DND-41 (cell line): ENCODE measurements around the gene DDRGK1.

Experiments used
- ATAC-seq: fragments of 200-7000 bp; cut with Tn5 transposase; 3 replicates; pipeline ENCODE4 v1.9.1; 2021; ENCODE audit warnings: low read depth; ENCODE audit not compliant: insufficient read depth
- DNase-seq: peaks from one replicate; pipeline ENCODE4 v3.0.0-alpha.2; 2020
- H2AFZ ChIP-seq: 2 replicates; pipeline ENCODE4 v1.6.0; 2012; ENCODE audit warnings: low read depth, low read length
- H3K27ac ChIP-seq: 2 replicates; pipeline ENCODE4 v1.5.1; 2012; ENCODE audit warnings: low read length, inconsistent platforms
- H3K27me3 ChIP-seq: fragments of 200-600 bp; sonication (generic); 2 replicates; pipeline ENCODE4 v1.6.0; 2012; ENCODE audit warnings: low read length, mild to moderate bottlenecking, inconsistent platforms; ENCODE audit not compliant: insufficient read depth, poor library complexity
- H3K36me3 ChIP-seq: 2 replicates; pipeline ENCODE4 v1.5.1; 2012; ENCODE audit warnings: low read length, inconsistent platforms; ENCODE audit not compliant: insufficient read depth
- H3K4me1 ChIP-seq: 2 replicates; pipeline ENCODE4 v1.5.1; 2012; ENCODE audit warnings: mild to moderate bottlenecking, low read length; ENCODE audit not compliant: insufficient read depth
- H3K4me2 ChIP-seq: 2 replicates; pipeline ENCODE4 v1.6.0; 2012; ENCODE audit warnings: mild to moderate bottlenecking, moderate library complexity, low read length, inconsistent platforms; ENCODE audit not compliant: insufficient read depth
- H3K4me3 ChIP-seq, 2 experiments: fragments of 200-600 bp in 1 of 2; shearing (Covaris generic) in 1 of 2; 2 replicates each; pipeline ENCODE4 v1.5.1; 2012 to 2016; ENCODE audit warnings: inconsistent platforms in 2 of 2, low read length in 2 of 2, mild to moderate bottlenecking in 2 of 2, low read depth in 1 of 2, moderate library complexity in 1 of 2
- H3K79me2 ChIP-seq: 2 replicates; pipeline ENCODE4 v1.6.0; 2012; ENCODE audit warnings: low read length, inconsistent platforms; ENCODE audit not compliant: insufficient read depth
- H3K9ac ChIP-seq: 2 replicates; pipeline ENCODE4 v1.6.0; 2012; ENCODE audit warnings: low read depth, mild to moderate bottlenecking, inconsistent platforms, low read length, moderate library complexity
- H3K9me3 ChIP-seq: 2 replicates; pipeline ENCODE4 v1.5.1; 2012; ENCODE audit warnings: low read length, moderate library complexity, mild to moderate bottlenecking, inconsistent platforms; ENCODE audit not compliant: insufficient read depth, severe bottlenecking
- H4K20me1 ChIP-seq: 2 replicates; pipeline ENCODE4 v1.6.0; 2012; ENCODE audit warnings: low read length; ENCODE audit not compliant: insufficient read depth
- EZH2 ChIP-seq: IDR thresholded peaks from 3 replicates; pipeline ENCODE4 v1.6.1; 2012; ENCODE audit warnings: borderline replicate concordance, low read depth, mild to moderate bottlenecking, moderate library complexity, low read length, inconsistent platforms; ENCODE audit not compliant: severe bottlenecking
- TF ChIP-seq, protein P1 (sequence below): IDR thresholded peaks from 2 replicates; pipeline ENCODE4 v1.5.1; 2012; ENCODE audit warnings: borderline replicate concordance, low read length, moderate library complexity, mild to moderate bottlenecking; ENCODE audit not compliant: poor library complexity, severe bottlenecking; ENCODE audit errors: extremely low read depth

Gene DDRGK1

DNA sequence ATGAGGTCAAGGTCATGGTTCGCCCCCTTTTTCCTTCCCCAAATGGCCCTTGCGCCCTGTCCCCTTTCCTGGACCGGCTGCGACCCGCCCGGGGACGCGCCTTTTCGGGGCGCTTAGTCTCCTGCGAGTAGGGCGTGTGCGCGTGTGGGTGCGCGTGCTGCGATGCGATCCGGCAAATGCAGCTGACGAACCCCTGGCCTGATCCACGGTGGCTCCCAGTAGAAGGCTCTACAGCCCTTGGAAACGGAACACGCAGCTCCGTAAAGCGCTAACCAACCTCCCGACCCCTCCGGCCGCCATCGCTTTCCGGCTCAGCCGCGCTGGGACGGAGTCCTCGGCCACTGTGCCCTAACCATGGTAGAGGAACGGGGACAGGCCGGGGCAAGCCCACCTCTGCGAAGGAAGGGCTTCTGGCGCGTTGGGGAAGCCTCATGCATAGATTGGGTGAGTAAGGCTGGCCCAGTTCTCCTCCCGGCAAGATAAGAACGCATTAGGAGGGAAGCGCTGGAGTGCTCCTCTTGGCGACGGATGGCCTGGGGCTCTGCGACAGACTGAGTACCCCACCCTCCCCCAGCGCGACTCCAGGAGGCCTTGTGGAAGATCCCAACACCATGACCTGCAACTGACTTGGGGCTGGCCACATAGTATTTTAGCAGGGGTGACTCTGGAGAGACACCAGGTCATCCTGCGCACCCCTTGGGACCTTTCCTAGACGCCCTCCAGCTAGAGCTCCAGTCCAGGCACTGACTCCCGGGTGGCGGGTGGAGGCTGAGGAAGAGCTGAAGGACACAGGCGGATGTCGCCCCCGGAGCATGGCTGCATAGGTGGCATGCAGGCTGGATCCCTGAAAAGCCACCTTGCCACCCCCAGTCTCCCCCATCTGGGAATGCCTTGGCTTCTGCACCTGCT lies 35.6 kb upstream of the DDRGK1 start:
- peaks cover 10% of the 10 kb centered on the region; the same call in 1 of the 2 replicates for H4K20me1 ChIP-seq

GRCh38 chr20:3239026-3239866 lies 34.8 kb upstream of the DDRGK1 start, which contains the start of gene SLC4A11:
Gene SLC4A11, minus strand, starts transcription at chr20:3239190. Its CDS starts 53 bp downstream, at chr20:3239137.
- no peak for DNase-seq
- no peak within 1 kb of the TSS for H3K4me2 ChIP-seq
- no peaks in the 10 kb centered on the region for H3K9me3 ChIP-seq
- peak; percentile 43; the same call in 1 of the 3 replicates for ATAC-seq
- no peaks in the 10 kb centered on the region for H3K36me3 ChIP-seq
- H3K27me3 ChIP-seq: peaks cover 18% of the 10 kb centered on the region
- H3K9ac ChIP-seq: no peak within 1 kb of the TSS
- TF ChIP-seq, protein P1, sequence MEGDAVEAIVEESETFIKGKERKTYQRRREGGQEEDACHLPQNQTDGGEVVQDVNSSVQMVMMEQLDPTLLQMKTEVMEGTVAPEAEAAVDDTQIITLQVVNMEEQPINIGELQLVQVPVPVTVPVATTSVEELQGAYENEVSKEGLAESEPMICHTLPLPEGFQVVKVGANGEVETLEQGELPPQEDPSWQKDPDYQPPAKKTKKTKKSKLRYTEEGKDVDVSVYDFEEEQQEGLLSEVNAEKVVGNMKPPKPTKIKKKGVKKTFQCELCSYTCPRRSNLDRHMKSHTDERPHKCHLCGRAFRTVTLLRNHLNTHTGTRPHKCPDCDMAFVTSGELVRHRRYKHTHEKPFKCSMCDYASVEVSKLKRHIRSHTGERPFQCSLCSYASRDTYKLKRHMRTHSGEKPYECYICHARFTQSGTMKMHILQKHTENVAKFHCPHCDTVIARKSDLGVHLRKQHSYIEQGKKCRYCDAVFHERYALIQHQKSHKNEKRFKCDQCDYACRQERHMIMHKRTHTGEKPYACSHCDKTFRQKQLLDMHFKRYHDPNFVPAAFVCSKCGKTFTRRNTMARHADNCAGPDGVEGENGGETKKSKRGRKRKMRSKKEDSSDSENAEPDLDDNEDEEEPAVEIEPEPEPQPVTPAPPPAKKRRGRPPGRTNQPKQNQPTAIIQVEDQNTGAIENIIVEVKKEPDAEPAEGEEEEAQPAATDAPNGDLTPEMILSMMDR: no peak
- no peak for TF ChIP-seq EZH2
- H3K27ac ChIP-seq: no peak within 1 kb of the TSS
- no peaks in the 10 kb centered on the region for H3K4me1 ChIP-seq
- peaks cover 8% of the 10 kb centered on the region; the same call in 1 of the 2 replicates for H4K20me1 ChIP-seq
- no peak within 1 kb of the TSS for H2AFZ ChIP-seq
- no peak within 1 kb of the TSS for H3K4me3 ChIP-seq
- no peaks in the 10 kb centered on the region for H3K79me2 ChIP-seq

More for the DNA sequence above, 35.6 kb upstream of the DDRGK1 start:
- Histone ChIP-seq H3K9me3 (no peaks in the 10 kb centered on the region), H3K4me3 (no peak overlapping the region), H3K9ac (no peak overlapping the region), H2AFZ (no peak overlapping the region), H3K4me2 (no peak overlapping the region), H3K79me2 (no peaks in the 10 kb centered on the region), H3K27me3 (peaks cover 18% of the 10 kb centered on the region), H3K36me3 (no peaks in the 10 kb centered on the region), H3K27ac (no peak overlapping the region), H3K4me1 (no peaks in the 10 kb centered on the region)
- no peak for DNase-seq
- no peak for ATAC-seq
- TF ChIP-seq EZH2: no peak
- TF ChIP-seq, protein P1: no peak

DNA sequence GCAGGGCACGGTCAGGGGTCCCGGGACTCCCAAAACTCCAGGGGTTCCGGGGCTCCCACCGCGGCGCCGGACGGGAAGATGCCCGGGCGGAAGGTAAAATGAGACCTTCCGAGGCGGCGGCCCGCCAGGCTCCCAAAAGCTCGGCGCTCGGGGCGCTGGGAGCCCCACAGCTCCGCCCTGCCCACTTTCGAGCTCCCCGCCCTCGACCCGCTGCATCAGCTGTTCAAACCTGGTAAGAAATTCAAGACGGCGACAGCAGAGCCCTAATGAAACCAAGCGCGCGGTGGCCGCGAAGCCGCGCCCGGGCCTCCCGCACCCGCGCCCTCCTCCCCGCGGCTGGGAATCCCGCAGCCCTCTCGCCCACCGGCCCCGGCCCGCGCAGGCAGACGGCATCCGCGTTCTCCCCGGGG lies 34.1 kb upstream of the DDRGK1 start:
- Histone ChIP-seq H3K4me1 (no peaks in the 10 kb centered on the region), H3K4me2 (no peak overlapping the region), H2AFZ (no peak overlapping the region), H4K20me1 (peaks cover 8% of the 10 kb centered on the region; the same call in 1 of the 2 replicates), H3K27ac (no peak overlapping the region), H3K27me3 (peaks cover 18% of the 10 kb centered on the region), H3K79me2 (no peaks in the 10 kb centered on the region), H3K9ac (no peak overlapping the region), H3K36me3 (no peaks in the 10 kb centered on the region), H3K9me3 (no peaks in the 10 kb centered on the region), H3K4me3 (no peak overlapping the region)
- peak; percentile 38; the same call in 2 of the 3 replicates for ATAC-seq
- no peak for DNase-seq
- TF ChIP-seq, protein P1: no peak
- no peak for TF ChIP-seq EZH2
